ENCODE measurements around the gene LARP4B. TPM values are rescaled to one million over a fixed set of nuclear protein-coding genes. Genes with fewer than 3 reads are reported as not detected.

LARP4B gene
- total RNA-seq, 4 donors from 2014 or later: 24.9 to 47.5 (median 35.2) TPM

GRCh38 chr10:796233-796632 is 135.3 kb downstream of the LARP4B start:
- no peaks in the 10 kb centered on the region for H3K4me1 ChIP-seq
- no peak overlapping the region for H3K27ac ChIP-seq
- no peaks in the 10 kb centered on the region for H3K36me3 ChIP-seq
- H3K27me3 ChIP-seq: no peaks in the 10 kb centered on the region
- H3K4me3 ChIP-seq: no peak overlapping the region
- ATAC-seq: no peak
- TF ChIP-seq EP300 (IDR thresholded peaks at IDR 0.05) (no peak), POLR2A (IDR thresholded peaks at IDR 0.05) (no peak), CTCF (IDR thresholded peaks at IDR 0.05) (no peak), POLR2AphosphoS5 (IDR thresholded peaks at IDR 0.05) (no peak)
- no peaks in the 10 kb centered on the region for H3K9me3 ChIP-seq
- WGBS, 2 donors (ENCODE audit: low coverage in 1 of 2): 67 to 69% methylated on average over 3 to 4 of the region's 4 CpGs

GRCh38 chr10:794382-794956 is 137.0 kb downstream of the LARP4B start:
- Histone ChIP-seq H3K27me3 (no peaks in the 10 kb centered on the region), H3K9me3 (no peaks in the 10 kb centered on the region), H3K4me1 (peaks cover 0 to 6% (median 0%) of the 10 kb centered on the region in 3 donors), H3K36me3 (no peaks in the 10 kb centered on the region), H3K4me3 (no peak overlapping the region), H3K27ac (no peak overlapping the region)
- ATAC-seq: no peak
- TF ChIP-seq EP300 (IDR thresholded peaks at IDR 0.05) (no peak), CTCF (IDR thresholded peaks at IDR 0.05) (peak in 2 of 4 experiments; percentile 7 to 15)
- WGBS, 2 donors (ENCODE audit: low coverage in 1 of 2): 67 to 96% methylated on average over 1 to 3 of the region's 7 CpGs

GRCh38 chr10:792792-793100 is 138.8 kb downstream of the LARP4B start:
- no peak for ATAC-seq
- no peaks in the 10 kb centered on the region for H3K9me3 ChIP-seq
- H3K36me3 ChIP-seq: no peaks in the 10 kb centered on the region
- no peaks in the 10 kb centered on the region for H3K27me3 ChIP-seq
- H3K4me3 ChIP-seq: no peak overlapping the region
- H3K4me1 ChIP-seq: peaks cover 0 to 17% (median 5%) of the 10 kb centered on the region in 3 donors
- TF ChIP-seq POLR2A (IDR thresholded peaks at IDR 0.05) (no peak), CTCF (IDR thresholded peaks at IDR 0.05) (no peak), EP300 (IDR thresholded peaks at IDR 0.05) (no peak), POLR2AphosphoS5 (IDR thresholded peaks at IDR 0.05) (no peak)
- H3K27ac ChIP-seq: no peak overlapping the region
- 37 to 38% methylated on average over 3 of the region's 3 CpGs for WGBS, 2 donors (ENCODE audit: low coverage in 1 of 2)

- no peaks in the 10 kb centered on the region for H3K9me3 ChIP-seq
- 69 to 80% methylated on average over 1 to 8 of the region's 16 CpGs for WGBS, 2 donors (ENCODE audit: low coverage in 1 of 2)
- H3K4me1 ChIP-seq: peaks cover 0 to 17% (median 5%) of the 10 kb centered on the region in 3 donors
- no peak for ATAC-seq
- no peaks in the 10 kb centered on the region for H3K27me3 ChIP-seq
- no peak overlapping the region for H3K4me3 ChIP-seq
- H3K27ac ChIP-seq: no peak overlapping the region
- H3K36me3 ChIP-seq: no peaks in the 10 kb centered on the region
- TF ChIP-seq EP300 (IDR thresholded peaks at IDR 0.05) (no peak), CTCF (IDR thresholded peaks at IDR 0.05) (no peak)
Measured at GRCh38 chr10:792083-792791, 139.3 kb downstream of the LARP4B start.

- no peak for ATAC-seq
- H3K4me3 ChIP-seq: no peak overlapping the region
- 72% methylated on average over 2 of the region's 7 CpGs; no CpG with 5 or more reads in 1 of the 2 donors for WGBS, 2 donors (ENCODE audit: low coverage in 1 of 2)
- H3K9me3 ChIP-seq: no peaks in the 10 kb centered on the region
- H3K4me1 ChIP-seq: peaks cover 0 to 17% (median 5%) of the 10 kb centered on the region in 3 donors
- TF ChIP-seq POLR2AphosphoS5 (IDR thresholded peaks at IDR 0.05) (no peak), EP300 (IDR thresholded peaks at IDR 0.05) (no peak), CTCF (IDR thresholded peaks at IDR 0.05) (no peak), POLR2A (IDR thresholded peaks at IDR 0.05) (no peak)
- no peaks in the 10 kb centered on the region for H3K27me3 ChIP-seq
- H3K36me3 ChIP-seq: no peaks in the 10 kb centered on the region
- no peak overlapping the region for H3K27ac ChIP-seq
Measured at GRCh38 chr10:791639-792038, 139.9 kb downstream of the LARP4B start.

All from gastroesophageal sphincter (tissue), 4 donors.